HG03378 (cell line): ENCODE measurements around the gene ZSWIM3.
A peak's percentile ranks its signal among the peaks of the same experiment; 100 is the strongest.
"Not testable (repeated sequence)": the region's sequence is repeated elsewhere in the genome, so short reads cannot be mapped to it uniquely, and the experiment has no call there.

Experiments used
- ATAC-seq: cut with Tn5 transposase; IDR thresholded peaks from one replicate; pipeline ENCODE4 v1.9.1; 2021; ENCODE audit warnings: mild to moderate bottlenecking, moderate library complexity; ENCODE audit not compliant: unreplicated experiment

Gene ZSWIM3

GRCh38 chr20:45888681-45889080 lies 31.3 kb downstream of the ZSWIM3 start:
- ATAC-seq = no peak

DNA sequence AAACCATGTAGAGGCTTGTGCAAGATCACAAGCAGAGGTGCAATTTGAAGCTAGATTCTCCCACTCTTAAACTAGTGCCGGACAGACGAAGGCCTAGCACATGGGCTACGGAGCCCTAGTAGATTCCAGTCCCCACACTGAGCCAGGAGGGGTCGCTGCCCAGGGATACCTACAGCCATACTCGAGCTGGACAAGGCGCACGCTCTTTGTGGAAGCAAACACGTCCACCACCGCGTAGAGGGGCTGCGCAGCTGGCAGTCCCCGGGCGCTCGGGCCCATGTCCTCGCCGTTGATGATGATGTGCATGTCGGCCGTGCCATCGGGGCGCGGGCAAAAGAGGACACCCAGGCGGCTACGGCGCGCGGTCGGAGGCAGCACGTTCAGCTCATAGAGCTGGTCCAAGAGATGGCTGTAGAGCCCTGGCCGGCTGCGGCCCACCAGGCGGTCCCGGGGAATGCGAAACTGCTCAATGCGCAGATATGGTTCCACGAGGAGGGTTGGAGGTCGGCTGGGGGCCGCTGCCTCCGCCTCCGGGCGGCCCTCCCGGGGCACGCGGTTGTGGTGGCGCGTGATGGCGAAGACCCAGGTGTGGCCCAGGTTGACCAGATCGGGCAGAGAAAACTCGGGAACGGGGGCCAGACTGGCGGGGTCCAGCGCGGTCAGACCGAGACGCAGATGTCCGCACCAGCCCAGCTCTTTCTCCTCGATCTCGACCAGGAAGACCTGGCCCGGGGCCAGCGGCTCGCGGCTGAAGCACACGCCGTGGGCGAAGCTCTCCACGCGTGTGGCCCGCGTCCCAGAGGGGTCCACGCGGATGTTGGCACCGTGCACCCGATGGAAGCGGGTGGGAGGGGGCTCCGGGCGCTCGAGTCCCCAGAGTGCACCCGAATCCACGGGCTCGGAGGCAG lies 32.9 kb downstream of the ZSWIM3 start:
- ATAC-seq = peak; percentile 9

- peak; percentile 58 for ATAC-seq
Measured at GRCh38 chr20:45890985-45891983, 33.9 kb downstream of the ZSWIM3 start, which contains the start of the genes CTSA and NEURL2. Gene CTSA (plus strand): TSS chr20:45891335. CDS start chr20:45891569, 234 bp downstream. Gene NEURL2 (minus strand): TSS chr20:45891208. CDS start chr20:45890991, 217 bp downstream.

- no peak for ATAC-seq
Measured at GRCh38 chr20:45892049-45892825, 34.8 kb downstream of the ZSWIM3 start.

GRCh38 chr20:45892828-45893500 lies 35.5 kb downstream of the ZSWIM3 start:
- ATAC-seq = no peak

GRCh38 chr20:45893831-45894230 lies 36.4 kb downstream of the ZSWIM3 start:
- no peak for ATAC-seq

DNA sequence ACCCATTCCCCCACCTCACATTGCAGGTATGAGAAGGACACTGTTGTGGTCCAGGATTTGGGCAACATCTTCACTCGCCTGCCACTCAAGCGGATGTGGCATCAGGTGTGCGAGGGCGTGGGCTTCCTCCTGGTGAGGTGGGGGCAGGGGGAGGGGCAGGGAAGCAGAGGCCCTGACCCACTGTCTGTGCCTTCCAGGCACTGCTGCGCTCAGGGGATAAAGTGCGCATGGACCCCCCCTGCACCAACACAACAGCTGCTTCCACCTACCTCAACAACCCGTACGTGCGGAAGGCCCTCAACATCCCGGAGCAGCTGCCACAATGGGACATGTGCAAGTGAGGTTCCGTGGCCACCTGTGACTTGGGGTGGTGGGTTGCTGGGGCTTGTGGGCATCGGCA lies 37.4 kb downstream of the ZSWIM3 start:
- no peak for ATAC-seq

DNA sequence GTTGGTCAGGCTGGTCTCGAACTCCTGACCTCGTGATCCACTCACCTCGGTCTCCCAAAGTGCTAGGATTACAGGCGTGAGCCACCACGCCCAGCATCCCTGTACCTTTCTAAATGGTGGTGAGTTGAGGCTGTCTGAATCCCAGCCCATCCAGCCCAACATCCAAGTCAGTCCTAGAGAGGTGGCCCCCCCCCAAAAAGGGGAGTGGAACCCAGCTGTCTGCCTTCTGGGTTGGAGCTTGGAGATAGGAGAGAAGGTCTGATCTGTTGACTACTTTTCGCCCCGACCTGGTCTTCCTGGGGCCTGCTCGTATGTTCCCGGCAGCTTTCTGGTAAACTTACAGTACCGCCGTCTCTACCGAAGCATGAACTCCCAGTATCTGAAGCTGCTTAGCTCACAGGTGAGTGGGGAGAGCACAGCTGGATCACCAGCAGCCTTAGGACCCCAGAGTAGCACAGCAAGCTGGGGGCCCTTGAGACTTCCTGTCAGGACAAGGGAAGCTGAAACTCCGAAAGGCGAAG lies 39.3 kb downstream of the ZSWIM3 start:
- ATAC-seq = no peak

DNA sequence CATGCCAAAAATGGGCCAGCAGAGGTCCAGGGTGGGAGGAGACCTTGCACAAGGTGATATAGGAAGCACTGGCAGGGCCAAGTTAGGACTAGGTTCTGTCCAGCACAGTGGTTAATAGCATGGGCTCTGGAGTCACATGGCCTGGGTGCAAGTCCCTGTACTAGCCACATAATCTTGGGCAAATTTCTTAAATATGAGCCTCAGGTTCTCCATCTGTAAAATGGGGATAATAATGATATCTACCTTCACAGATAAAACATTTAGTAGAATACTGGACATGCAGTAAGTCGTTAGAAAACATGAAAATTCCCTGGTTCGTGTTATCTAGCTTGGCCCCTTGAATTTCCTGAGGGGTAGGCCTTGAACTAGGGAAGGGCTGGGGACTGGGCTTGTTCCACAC lies 39.9 kb downstream of the ZSWIM3 start:
- ATAC-seq = no peak

DNA sequence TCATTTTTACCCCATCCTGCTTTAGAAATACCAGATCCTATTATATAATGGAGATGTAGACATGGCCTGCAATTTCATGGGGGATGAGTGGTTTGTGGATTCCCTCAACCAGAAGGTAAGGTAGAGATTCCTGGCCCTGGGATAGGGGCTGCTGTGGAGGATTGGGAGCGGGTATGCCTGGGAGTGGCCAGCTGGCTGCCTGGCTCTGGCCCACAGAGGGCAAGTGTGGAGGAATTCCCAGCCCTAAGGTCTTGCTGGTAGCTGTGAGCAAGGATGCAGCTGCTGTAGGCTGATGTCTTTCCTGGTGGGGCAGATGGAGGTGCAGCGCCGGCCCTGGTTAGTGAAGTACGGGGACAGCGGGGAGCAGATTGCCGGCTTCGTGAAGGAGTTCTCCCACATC lies 40.3 kb downstream of the ZSWIM3 start:
- ATAC-seq = no peak

DNA sequence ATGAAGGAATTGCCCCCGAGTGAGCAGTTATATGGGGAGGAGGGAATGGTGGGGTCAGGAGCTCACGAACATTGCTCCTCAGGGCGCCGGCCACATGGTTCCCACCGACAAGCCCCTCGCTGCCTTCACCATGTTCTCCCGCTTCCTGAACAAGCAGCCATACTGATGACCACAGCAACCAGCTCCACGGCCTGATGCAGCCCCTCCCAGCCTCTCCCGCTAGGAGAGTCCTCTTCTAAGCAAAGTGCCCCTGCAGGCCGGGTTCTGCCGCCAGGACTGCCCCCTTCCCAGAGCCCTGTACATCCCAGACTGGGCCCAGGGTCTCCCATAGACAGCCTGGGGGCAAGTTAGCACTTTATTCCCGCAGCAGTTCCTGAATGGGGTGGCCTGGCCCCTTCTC lies 40.9 kb downstream of the ZSWIM3 start:
- ATAC-seq = no peak

GRCh38 chr20:45899046-45899835 lies 41.8 kb downstream of the ZSWIM3 start:
- no peak for ATAC-seq

DNA sequence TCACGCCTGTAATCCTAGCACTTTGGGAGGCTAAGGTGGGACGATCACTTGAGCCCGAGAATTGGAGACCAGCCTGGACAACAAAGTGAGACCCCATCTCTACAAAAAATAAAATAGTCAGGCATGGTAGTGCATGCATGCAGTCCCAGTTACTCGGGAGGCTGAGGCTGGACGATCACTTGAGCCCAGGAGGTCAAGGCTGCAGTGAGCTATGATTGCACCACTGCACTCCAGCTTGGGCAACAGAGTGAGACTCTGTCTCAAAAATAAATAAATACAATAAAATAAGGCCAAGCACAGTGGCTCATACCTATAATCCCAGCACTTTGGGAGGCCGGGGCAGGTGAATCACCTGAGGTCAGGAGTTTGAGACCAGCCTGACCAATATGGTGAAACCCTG lies 43.9 kb downstream of the ZSWIM3 start:
- ATAC-seq = not testable (repeated sequence)

GRCh38 chr20:45902199-45902701 lies 44.8 kb downstream of the ZSWIM3 start:
- no peak for ATAC-seq

DNA sequence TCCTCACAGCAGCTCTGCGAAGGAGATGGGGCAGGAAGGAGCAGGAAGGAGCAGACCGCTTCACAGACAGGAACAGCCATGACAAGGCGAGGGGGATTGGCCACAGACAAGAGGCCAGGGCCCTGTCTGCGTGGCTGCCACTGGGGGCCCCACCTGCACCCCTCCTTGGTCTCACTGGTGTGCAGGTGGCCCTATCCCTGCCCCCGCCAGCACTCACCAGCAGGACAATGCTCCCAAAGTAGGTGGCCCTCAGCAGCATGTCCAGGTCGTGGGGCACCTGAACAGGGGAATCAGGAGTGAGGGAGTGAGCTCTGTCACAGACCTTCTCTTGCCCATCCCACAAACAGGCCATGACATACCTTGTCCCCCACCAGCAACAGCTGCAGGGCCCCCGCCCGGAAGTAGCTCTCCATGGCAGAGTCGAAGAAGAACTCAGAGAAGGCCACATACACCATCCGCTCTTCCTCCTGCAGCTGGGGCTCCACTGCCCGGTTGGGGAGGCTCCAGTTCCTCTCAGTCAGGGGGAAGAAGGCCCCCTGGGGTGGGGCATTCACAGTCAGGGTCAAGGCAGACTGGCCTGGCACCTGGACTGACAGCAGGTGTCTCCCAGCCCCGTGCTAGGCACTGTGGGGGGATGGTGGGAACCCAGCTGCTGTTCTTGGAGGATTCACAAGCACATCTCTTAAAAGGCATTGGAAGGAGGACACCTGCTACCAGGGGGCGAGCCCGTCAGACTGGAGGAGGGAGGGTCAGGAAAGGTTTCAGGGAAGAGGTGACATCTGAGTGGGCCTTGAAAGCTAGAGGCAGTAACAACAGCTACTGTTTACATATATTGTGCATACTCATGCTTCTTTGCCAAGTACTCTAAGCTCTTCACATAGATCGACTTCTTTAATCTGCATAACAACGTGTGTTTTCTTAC lies 47.4 kb downstream of the ZSWIM3 start:
- ATAC-seq = no peak

DNA sequence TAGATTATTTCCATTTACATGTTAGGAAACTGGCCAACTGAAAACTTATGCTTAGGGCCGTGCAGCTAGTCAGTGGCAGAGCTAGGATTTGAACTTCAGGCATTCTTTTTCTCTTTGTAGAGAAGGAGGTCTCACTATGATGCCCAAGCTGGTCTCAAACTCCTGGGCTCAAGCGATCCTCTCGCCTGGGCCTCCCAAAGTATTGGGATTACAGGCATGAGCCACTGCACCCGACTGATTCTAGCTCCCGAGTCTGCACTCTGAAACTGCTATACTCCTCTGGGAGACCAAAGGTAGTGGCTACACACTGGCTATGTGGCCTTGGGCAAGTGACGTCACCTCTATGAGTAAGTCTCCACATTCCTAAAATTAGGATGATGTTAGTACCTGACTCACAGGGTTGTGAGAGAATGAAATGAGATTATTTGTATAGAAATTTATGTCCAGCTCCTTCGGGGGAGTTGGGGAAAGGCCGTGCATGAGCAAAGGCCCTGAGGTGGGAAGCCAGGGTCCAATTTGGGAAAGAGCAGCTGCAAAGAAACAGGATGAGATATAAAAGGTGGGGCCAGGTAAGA lies 48.2 kb downstream of the ZSWIM3 start:
- no peak for ATAC-seq

GRCh38 chr20:45907219-45907948 lies 50.0 kb downstream of the ZSWIM3 start:
- ATAC-seq = no peak
